Measurements from ENCODE around the gene LRRC8E. TPM values are rescaled to one million over a fixed set of nuclear protein-coding genes. Genes with fewer than 3 reads are reported as not detected.

The LRRC8E gene
- total RNA-seq, 1 donor from 2014 or later, result not detected

DNA sequence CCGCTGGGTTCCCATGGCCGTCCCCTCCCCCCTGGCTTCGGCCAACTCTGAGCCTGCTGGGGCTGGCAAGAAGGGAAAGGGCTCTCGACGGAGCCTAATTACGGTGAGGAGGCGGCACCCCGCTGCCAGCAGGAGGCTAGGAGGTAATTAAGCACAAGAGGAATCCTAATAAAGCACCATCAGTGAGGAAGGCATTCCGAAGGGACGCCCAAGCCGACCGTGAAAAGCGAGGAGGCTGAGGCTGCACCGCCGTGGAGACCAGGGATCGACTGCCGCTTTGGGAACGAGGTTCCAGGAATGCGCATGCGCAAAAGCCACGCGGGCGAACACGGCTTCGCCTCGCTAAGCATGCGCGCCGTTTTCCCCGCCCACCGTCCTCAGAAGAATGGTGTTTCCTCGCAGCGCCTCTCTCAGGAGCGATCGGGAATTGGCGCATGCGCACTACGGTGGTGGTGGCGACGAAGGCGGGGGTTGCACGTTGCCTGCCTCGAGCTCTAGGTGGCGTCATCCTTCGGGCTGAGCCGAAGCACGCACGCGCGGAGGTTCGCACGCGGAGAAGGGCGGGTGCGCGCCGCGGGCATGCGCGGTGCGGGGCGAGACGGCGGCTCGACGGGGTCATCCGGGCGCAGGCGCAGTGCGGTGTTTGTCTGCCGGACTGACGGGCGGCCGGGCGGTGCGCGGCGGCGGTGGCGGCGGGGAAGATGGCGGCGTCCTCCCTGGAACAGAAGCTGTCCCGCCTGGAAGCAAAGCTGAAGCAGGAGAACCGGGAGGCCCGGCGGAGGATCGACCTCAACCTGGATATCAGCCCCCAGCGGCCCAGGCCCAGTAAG is 15.1 kb downstream of the LRRC8E start, which contains the start of gene MAP2K7:
TSS of gene MAP2K7 (plus strand) at position 634 of the 830 bp plus-strand sequence. CDS start at position 702, 68 bp downstream.
- no peaks in the 10 kb centered on the region for H3K27me3 Mint-ChIP-seq
- H3K9me3 Mint-ChIP-seq, result no peaks in the 10 kb centered on the region
- intact Hi-C loops (cut with micrococcal nuclease), result loop anchor here (1.0 kb wide), 7 partner anchors 17 to 306 kb away; partner anchors contain the start of genes CERS4, FCER2, SNAPC2 and TIMM44
- peaks cover 33% of the 10 kb centered on the region for H3K4me1 Mint-ChIP-seq
- peak; percentile 91 for ATAC-seq (ENCODE audit: low read depth)
- TF ChIP-seq, protein P1, sequence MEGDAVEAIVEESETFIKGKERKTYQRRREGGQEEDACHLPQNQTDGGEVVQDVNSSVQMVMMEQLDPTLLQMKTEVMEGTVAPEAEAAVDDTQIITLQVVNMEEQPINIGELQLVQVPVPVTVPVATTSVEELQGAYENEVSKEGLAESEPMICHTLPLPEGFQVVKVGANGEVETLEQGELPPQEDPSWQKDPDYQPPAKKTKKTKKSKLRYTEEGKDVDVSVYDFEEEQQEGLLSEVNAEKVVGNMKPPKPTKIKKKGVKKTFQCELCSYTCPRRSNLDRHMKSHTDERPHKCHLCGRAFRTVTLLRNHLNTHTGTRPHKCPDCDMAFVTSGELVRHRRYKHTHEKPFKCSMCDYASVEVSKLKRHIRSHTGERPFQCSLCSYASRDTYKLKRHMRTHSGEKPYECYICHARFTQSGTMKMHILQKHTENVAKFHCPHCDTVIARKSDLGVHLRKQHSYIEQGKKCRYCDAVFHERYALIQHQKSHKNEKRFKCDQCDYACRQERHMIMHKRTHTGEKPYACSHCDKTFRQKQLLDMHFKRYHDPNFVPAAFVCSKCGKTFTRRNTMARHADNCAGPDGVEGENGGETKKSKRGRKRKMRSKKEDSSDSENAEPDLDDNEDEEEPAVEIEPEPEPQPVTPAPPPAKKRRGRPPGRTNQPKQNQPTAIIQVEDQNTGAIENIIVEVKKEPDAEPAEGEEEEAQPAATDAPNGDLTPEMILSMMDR (IDR thresholded peaks at IDR 0.05), result no peak
- ChIA-PET CTCF (interaction anchor here (0.8 to 1.6 kb wide), 6 partner anchors 13 to 254 kb away, joined by 3 to 7 read pairs (median 4); partner anchors contain the start of gene SNAPC2), POLR2A (interaction anchor here (0.6 to 1.6 kb wide), 11 partner anchors 11 to 804 kb away, joined by 3 to 30 read pairs (median 5); partner anchors contain the start of genes PET100, SNAPC2, TGFBR3L and TIMM44)
- H3K4me3 Mint-ChIP-seq, result peak within 1 kb of the TSS; percentile 89
- peak within 1 kb of the TSS; percentile 91 for H3K27ac Mint-ChIP-seq
- peaks cover 25% of the 10 kb centered on the region for H3K36me3 Mint-ChIP-seq (ENCODE audit: low read depth)
- DNase-seq, result peak; percentile 99

DNA sequence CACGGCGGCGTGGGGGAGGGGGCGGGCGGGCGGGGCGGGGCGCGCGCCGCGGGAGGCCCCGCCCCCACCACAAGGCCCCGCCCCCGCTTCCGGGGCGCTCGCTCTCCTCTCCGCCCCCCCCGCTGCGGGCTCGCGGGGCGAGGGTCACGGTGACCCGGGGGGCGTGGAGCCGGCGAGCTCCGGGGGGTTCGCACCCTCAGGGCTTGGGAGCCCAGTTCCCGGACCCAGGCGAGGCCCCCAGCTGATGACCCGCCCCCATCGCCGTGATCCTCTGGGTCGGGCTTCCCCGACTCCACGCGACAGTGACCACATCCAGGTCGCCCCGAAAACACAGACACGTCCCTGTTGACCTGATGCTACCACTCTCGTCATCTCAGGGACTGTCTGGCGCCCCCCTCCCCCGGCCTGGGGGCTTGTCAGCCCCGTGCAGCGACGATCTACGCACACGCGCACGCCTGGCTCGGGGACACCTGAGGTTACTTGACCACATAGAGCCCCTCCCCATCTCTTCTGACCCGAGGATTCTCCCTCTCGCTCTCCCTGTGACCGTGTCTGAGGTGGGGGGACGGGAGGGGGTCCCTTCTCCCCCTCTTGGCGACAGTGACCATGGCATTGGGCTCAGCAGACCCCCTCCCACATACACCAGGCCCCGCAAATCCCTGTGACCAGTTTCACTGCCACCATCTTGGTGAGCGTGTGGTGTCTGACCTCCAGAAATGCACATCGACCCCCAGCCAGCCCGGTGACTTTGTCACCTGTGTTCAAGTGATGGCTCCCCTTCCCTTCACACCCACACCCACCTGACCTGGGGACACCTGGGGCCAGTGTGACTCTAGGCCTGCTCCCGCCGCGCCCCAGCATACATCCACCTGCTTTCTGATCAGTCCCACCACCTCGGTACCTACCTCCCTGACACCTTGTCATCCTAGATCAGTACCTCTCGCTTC is 16.0 kb downstream of the LRRC8E start:
- Mint-ChIP-seq H3K4me1 (peaks cover 33% of the 10 kb centered on the region), H3K36me3 (ENCODE audit: low read depth) (peaks cover 25% of the 10 kb centered on the region), H3K27ac (peak overlapping the region; percentile 83), H3K27me3 (no peaks in the 10 kb centered on the region), H3K4me3 (peak overlapping the region; percentile 89), H3K9me3 (no peaks in the 10 kb centered on the region)
- DNase-seq (no peak), ATAC-seq (ENCODE audit: low read depth) (peak; percentile 58)
- intact Hi-C loops (cut with micrococcal nuclease), result no loop called here
- ChIA-PET CTCF (interaction anchor here (0.8 to 1.6 kb wide), 6 partner anchors 12 to 255 kb away, joined by 3 to 7 read pairs (median 4); partner anchors contain the start of gene SNAPC2), POLR2A (interaction anchor here (0.8 to 1.6 kb wide), 8 partner anchors 10 to 805 kb away, joined by 3 to 30 read pairs (median 4); partner anchors contain the start of genes PET100, SNAPC2, TGFBR3L and TIMM44)
- TF ChIP-seq, protein P1 (IDR thresholded peaks at IDR 0.05), result no peak

DNA sequence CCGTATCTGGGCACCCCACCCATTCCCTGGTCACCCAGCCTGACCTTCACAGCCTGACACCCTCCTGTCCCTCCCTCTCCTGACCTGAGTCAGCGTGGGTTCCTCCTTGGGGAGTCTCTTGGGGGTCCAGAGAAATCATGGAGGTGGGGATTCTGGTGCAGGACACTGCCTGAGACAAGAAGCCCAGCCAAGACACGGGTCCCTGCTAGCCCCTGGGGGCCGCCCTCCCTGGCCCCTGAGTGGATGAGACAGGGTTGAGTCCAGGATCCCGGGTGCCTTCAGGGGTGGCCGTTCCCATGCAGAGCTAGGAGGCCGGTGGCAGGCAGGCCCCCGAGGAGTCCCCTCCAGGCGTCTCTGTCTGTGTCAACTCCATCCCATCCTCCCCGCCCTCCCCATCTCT is 17.0 kb downstream of the LRRC8E start:
- DNase-seq (no peak), ATAC-seq (ENCODE audit: low read depth) (no peak)
- Mint-ChIP-seq H3K36me3 (ENCODE audit: low read depth) (peaks cover 29% of the 10 kb centered on the region), H3K4me3 (peak overlapping the region; percentile 85), H3K27me3 (no peaks in the 10 kb centered on the region), H3K27ac (peak overlapping the region; percentile 83), H3K9me3 (no peaks in the 10 kb centered on the region), H3K4me1 (peaks cover 33% of the 10 kb centered on the region)
- TF ChIP-seq, protein P1 (IDR thresholded peaks at IDR 0.05), result no peak
- POLR2A ChIA-PET, result no interaction called here
- intact Hi-C loops (cut with micrococcal nuclease), result no loop called here
- CTCF ChIA-PET, result no interaction called here

DNA sequence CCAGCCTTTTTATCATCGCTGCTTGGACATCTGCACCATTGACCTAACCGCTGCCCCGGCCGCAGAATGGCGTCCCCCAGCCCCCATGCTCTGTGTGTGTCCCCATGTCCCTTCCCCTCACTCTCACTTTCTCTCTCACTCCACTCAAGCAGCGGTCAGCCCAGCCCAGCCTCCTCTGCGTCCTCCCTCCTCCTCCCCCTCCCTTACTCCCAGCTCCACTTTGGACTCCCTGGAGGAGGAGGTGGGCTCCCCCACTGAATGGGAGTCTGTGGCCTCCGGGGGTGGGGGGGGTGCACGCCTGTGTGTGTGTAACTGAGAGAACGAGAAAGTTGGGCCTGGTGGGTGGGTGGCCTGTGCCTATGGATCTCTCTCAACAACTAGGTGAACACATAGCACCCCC is 17.5 kb downstream of the LRRC8E start:
- ATAC-seq (ENCODE audit: low read depth) (no peak), DNase-seq (no peak)
- peak overlapping the region; percentile 47 for H3K27ac Mint-ChIP-seq
- peaks cover 35% of the 10 kb centered on the region for H3K36me3 Mint-ChIP-seq (ENCODE audit: low read depth)
- TF ChIP-seq, protein P1 (IDR thresholded peaks at IDR 0.05), result no peak
- CTCF ChIA-PET, result no interaction called here
- no peaks in the 10 kb centered on the region for H3K9me3 Mint-ChIP-seq
- peak overlapping the region; percentile 72 for H3K4me3 Mint-ChIP-seq
- H3K4me1 Mint-ChIP-seq, result peaks cover 33% of the 10 kb centered on the region
- H3K27me3 Mint-ChIP-seq, result no peaks in the 10 kb centered on the region
- intact Hi-C loops (cut with micrococcal nuclease), result no loop called here
- POLR2A ChIA-PET, result no interaction called here

All from activated B cell treated with CpG ODN at 0.5 μM for 24 hours (primary cell).